ENCODE results near the gene CTSE. TPM values are rescaled to one million over a fixed set of nuclear protein-coding genes. Genes with fewer than 3 reads are reported as not detected.

The CTSE gene
- polyA plus RNA-seq, 2 of the 4 experiments (the other 2 are of a cell fraction): not detected

DNA sequence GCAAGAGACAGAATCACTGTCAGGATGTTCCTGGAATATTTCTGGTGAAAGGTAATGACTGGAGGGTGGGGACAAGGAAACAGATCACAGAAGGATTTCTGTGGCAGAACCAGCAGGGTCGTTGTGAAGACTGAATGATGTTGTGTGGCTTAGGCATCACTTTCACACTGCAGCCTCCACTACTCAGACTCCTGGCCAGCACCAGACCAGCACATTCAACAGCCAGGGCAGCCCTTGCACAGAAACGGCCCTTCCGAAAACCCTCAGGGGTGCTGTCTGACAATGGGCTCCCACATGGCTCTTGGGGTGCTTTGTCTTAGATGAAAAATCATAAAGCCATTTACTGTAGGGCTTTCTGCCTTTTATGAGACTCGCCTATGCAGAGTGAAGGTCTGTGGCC, 16.7 kb downstream of the CTSE start:
- H3K27ac ChIP-seq: no peak overlapping the region
- CTCF ChIA-PET: interaction anchor here (1.1 kb wide), 1 partner anchor 30 kb away, joined by 3 read pairs; no protein-coding TSS in a partner anchor
- H3K4me2 ChIP-seq: no peak overlapping the region
- FAIRE-seq (no peak), ATAC-seq (no peak), DNase-seq (ENCODE audit: low read depth in 1 of 2, low spot score in 1 of 2) (no peak)
- POLR2A ChIA-PET: no interaction called here
- no peak for TF ChIP-seq HDAC2 (IDR thresholded peaks at IDR 0.05)
- no peak for TF ChIP-seq RARB (CRISPR knock-in tag; IDR thresholded peaks at IDR 0.05)
- TF ChIP-seq BCL3 (IDR thresholded peaks at IDR 0.05): no peak
- no peak overlapping the region for H3K4me3 ChIP-seq
- no peaks in the 10 kb centered on the region for H3K9me3 ChIP-seq
- 44% methylated on average over 4 of the region's 4 CpGs for WGBS (ENCODE audit: missing lambda C conversion rate)
- peaks cover 15% of the 10 kb centered on the region for H3K4me1 ChIP-seq

DNA sequence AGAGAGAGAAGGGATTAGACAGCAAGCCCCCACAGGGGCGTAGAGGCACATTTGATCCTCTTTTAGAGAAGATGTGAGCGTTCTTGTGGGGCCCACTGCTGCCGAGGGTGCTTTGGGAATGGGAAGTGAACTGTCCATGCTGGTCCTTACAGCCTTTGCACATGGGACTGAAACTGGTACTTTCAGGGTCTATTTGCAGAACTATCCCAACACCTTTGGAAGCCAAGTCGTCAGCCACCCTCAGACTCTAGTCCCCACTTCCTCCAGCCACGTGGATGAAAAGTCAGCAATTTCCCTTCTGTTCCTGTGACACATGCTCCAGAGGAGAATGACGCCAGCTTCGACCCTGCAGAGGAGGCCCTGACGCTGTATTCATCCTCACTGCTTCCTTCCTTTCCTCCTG, 17.9 kb downstream of the CTSE start:
- H3K27ac ChIP-seq: no peak overlapping the region
- FAIRE-seq (no peak), ATAC-seq (no peak), DNase-seq (ENCODE audit: low read depth in 1 of 2, low spot score in 1 of 2) (no peak)
- H3K4me1 ChIP-seq: peaks cover 23% of the 10 kb centered on the region
- H3K9me3 ChIP-seq: no peaks in the 10 kb centered on the region
- H3K4me2 ChIP-seq: no peak overlapping the region
- POLR2A ChIA-PET: no interaction called here
- CTCF ChIA-PET: interaction anchor here (0.7 to 1.6 kb wide), 2 partner anchors 21 to 25 kb away, joined by 3 read pairs; no protein-coding TSS in a partner anchor
- H3K4me3 ChIP-seq: no peak overlapping the region
- TF ChIP-seq RFX5 (IDR thresholded peaks at IDR 0.05): no peak
- TF ChIP-seq, protein P1, sequence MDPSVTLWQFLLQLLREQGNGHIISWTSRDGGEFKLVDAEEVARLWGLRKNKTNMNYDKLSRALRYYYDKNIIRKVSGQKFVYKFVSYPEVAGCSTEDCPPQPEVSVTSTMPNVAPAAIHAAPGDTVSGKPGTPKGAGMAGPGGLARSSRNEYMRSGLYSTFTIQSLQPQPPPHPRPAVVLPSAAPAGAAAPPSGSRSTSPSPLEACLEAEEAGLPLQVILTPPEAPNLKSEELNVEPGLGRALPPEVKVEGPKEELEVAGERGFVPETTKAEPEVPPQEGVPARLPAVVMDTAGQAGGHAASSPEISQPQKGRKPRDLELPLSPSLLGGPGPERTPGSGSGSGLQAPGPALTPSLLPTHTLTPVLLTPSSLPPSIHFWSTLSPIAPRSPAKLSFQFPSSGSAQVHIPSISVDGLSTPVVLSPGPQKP (IDR thresholded peaks at IDR 0.05; ENCODE audit: low read depth, low read length): no peak
- TF ChIP-seq, protein P2, sequence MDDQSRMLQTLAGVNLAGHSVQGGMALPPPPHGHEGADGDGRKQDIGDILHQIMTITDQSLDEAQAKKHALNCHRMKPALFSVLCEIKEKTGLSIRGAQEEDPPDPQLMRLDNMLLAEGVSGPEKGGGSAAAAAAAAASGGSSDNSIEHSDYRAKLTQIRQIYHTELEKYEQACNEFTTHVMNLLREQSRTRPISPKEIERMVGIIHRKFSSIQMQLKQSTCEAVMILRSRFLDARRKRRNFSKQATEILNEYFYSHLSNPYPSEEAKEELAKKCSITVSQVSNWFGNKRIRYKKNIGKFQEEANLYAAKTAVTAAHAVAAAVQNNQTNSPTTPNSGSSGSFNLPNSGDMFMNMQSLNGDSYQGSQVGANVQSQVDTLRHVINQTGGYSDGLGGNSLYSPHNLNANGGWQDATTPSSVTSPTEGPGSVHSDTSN (IDR thresholded peaks at IDR 0.05): no peak
- 67% methylated on average over 8 of the region's 8 CpGs for WGBS (ENCODE audit: missing lambda C conversion rate)

DNA sequence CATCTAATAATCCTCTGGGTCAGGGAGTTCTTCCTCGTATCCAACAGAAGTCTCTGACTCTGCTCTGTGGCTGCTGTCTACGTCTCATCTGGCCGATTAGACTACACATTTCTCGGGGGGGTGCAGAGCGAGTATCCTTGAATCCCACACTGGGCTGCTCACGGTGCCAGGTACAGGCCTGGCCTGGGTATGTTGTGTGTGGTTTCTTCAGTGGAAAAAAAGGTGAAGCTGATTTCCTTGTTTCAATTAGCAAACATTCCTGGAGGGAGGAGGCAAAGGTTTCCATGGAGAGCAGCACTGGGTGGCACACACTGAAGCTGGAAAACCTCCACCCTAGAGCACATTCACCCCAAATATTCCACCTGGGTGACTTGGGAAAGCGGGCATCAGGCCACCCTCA, 18.5 kb downstream of the CTSE start:
- Histone ChIP-seq H3K9me3 (no peaks in the 10 kb centered on the region), H3K4me1 (peaks cover 24% of the 10 kb centered on the region), H3K4me2 (no peak overlapping the region), H3K27ac (no peak overlapping the region), H3K4me3 (no peak overlapping the region)
- ChIA-PET CTCF (interaction anchor here (1.6 kb wide), 1 partner anchor 20 kb away, joined by 3 read pairs; no protein-coding TSS in a partner anchor), POLR2A (interaction anchor here (0.8 kb wide), 1 partner anchor 10 kb away, joined by 4 read pairs; no protein-coding TSS in a partner anchor)
- ATAC-seq: no peak
- no peak for FAIRE-seq
- WGBS (ENCODE audit: missing lambda C conversion rate): 84% methylated on average over 7 of the region's 7 CpGs
- TF ChIP-seq BCL3 (IDR thresholded peaks at IDR 0.05): no peak
- no peak for TF ChIP-seq EP300 (IDR thresholded peaks at IDR 0.05)
- no peak for TF ChIP-seq SMC3 (IDR thresholded peaks at IDR 0.05)
- TF ChIP-seq RCOR1 (IDR thresholded peaks at IDR 0.05; ENCODE audit: low read depth, low read length): no peak
- no peak for TF ChIP-seq RFX5 (IDR thresholded peaks at IDR 0.05)
- no peak for TF ChIP-seq ZC3H11A (IDR thresholded peaks at IDR 0.05)
- no peak for TF ChIP-seq TP53 (CRISPR knock-in tag; IDR thresholded peaks at IDR 0.05)
- TF ChIP-seq, protein P3, sequence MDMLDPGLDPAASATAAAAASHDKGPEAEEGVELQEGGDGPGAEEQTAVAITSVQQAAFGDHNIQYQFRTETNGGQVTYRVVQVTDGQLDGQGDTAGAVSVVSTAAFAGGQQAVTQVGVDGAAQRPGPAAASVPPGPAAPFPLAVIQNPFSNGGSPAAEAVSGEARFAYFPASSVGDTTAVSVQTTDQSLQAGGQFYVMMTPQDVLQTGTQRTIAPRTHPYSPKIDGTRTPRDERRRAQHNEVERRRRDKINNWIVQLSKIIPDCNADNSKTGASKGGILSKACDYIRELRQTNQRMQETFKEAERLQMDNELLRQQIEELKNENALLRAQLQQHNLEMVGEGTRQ (IDR thresholded peaks at IDR 0.05): no peak
- TF ChIP-seq NFE2L2 (conservative IDR thresholded peaks at IDR 0.05; ENCODE audit: low read length): no peak
- no peak for TF ChIP-seq HOXB5 (CRISPR knock-in tag; IDR thresholded peaks at IDR 0.05)
- no peak for TF ChIP-seq HOXA7 (CRISPR knock-in tag; IDR thresholded peaks at IDR 0.05)
- TF ChIP-seq HEYL (CRISPR knock-in tag; IDR thresholded peaks at IDR 0.05): no peak
- TF ChIP-seq MAZ (IDR thresholded peaks at IDR 0.05; ENCODE audit: borderline replicate concordance, low read depth, low read length): no peak
- no peak for TF ChIP-seq RNF2 (IDR thresholded peaks at IDR 0.05; ENCODE audit: borderline replicate concordance, low read depth)
- no peak for TF ChIP-seq E2F6 (IDR thresholded peaks at IDR 0.05; ENCODE audit: borderline replicate concordance, low read depth)
- TF ChIP-seq EHF (CRISPR knock-in tag; IDR thresholded peaks at IDR 0.05): no peak
- TF ChIP-seq EHMT2 (IDR thresholded peaks at IDR 0.05; ENCODE audit: low read depth): no peak
- no peak for TF ChIP-seq RAD21 (conservative IDR thresholded peaks at IDR 0.05 in 1 of 2, IDR thresholded peaks at IDR 0.05 in 1 of 2)
- DNase-seq (ENCODE audit: low read depth in 1 of 2, low spot score in 1 of 2): no peak
